Heart right ventricle (tissue), 16 donors: Measurements from ENCODE around the gene CEND1. TPM values are rescaled to one million over a fixed set of nuclear protein-coding genes. Genes with fewer than 3 reads are reported as not detected.

Source experiments
- ATAC-seq, 8 donors: fragments of 200-7000 bp; cut with Tn5 transposase; one replicate each; pipeline ENCODE4 v1.9.1; 2020; ENCODE audit warnings: mild to moderate bottlenecking in 8 of 8, moderate library complexity in 8 of 8, moderate number of reproducible peaks in 1 of 8
- DNase-seq, 2 donors: peaks; one replicate each; pipeline ENCODE4 v3.0.0-alpha.2; 2020
- H3K27ac ChIP-seq, 10 donors: fragments of 200-600 bp; sonication (generic) in 2 of 10; one replicate each; pipeline versions ENCODE4 v1.5.0 to v1.8.0; 2020 to 2022; ENCODE audit warnings: mild to moderate bottlenecking in 3 of 10
- H3K27me3 ChIP-seq, 7 donors: fragments of 200-600 bp; one replicate each; pipeline ENCODE4 v1.8.0; 2021 to 2022; ENCODE audit warnings: mild to moderate bottlenecking in 2 of 7
- H3K36me3 ChIP-seq, 9 donors: fragments of 200-600 bp; sonication (generic) in 1 of 9; one replicate each; pipeline versions ENCODE4 v1.5.0 to v1.8.0; 2020 to 2022; ENCODE audit warnings: mild to moderate bottlenecking in 2 of 9
- H3K4me1 ChIP-seq, 9 donors: fragments of 200-600 bp; sonication (generic) in 1 of 9; one replicate each; pipeline versions ENCODE4 v1.5.0 to v1.8.0; 2020 to 2022; ENCODE audit warnings: mild to moderate bottlenecking in 4 of 9
- H3K4me3 ChIP-seq, 10 donors: fragments of 200-600 bp; sonication (generic) in 2 of 10; one replicate each; pipeline versions ENCODE4 v1.5.0 to v1.8.0; 2020 to 2022; ENCODE audit warnings: mild to moderate bottlenecking in 7 of 10, moderate library complexity in 2 of 10
- H3K9me3 ChIP-seq, 11 donors: fragments of 200-600 bp in 10 of 11; sonication (generic) in 2 of 11; one replicate each; pipeline versions ENCODE4 v1.5.0 to v1.8.0; 2013 to 2022; ENCODE audit warnings: mild to moderate bottlenecking in 2 of 11, control low read depth in 1 of 11, moderate library complexity in 1 of 11
- CTCF ChIP-seq, 9 donors: fragments of 200-600 bp; sonication (generic) in 2 of 9; IDR thresholded peaks; one replicate each; pipeline versions ENCODE4 v1.5.0 to v1.8.0; 2021 to 2022; ENCODE audit warnings: antibody characterized with exemption in 9 of 9, mild to moderate bottlenecking in 5 of 9, moderate library complexity in 1 of 9
- WGBS, 2 donors: extraction: QIAGEN DNeasy Blood & Tissue Kit; methylation state at CpG; one replicate each; pipeline ENCODE4 v1.1.7; 2013; ENCODE audit warnings: inconsistent platforms in 1 of 2; 5-methylcytosine and 5-hydroxymethylcytosine counted together
- intact Hi-C, 10 donors: fragments of 100-400 bp; cut with DNase I; formaldehyde crosslinking; loops; one replicate each; pipeline versions ENCODE4 v1.11.1 to v1.14.2; 2022
- polyA plus RNA-seq, 2 donors: library from polyadenylated mRNA; stranded (reverse); fragments of 200-250 nt; gene quantifications; one replicate each; pipeline ENCODE4 v1.2.3, GENCODE V29; 2013
- total RNA-seq, 10 donors: library from RNA; stranded (reverse); fragmentation: NEBNext Ultra II Directional in 3 of 10; extraction: Animal tissue kit (Norgen Biotek cat#: 25700) in 3 of 10; gene quantifications; one replicate each; pipeline versions ENCODE4 v1.2.1 to v1.2.4, GENCODE V29; 2021 to 2023
- donor health status: Arrhythmogenic right ventricular cardiomyopathy.
- donor health status: ischemic (EF 13 %, LVEDD 7.1; RV severe dilation, severe dysfunction).
- donor health status: healthy with polysubstance abuse.
- donor health status: DM: no; HTN: yes; CAD: no.
- donor health status: DM: no; HTN: no; CAD: no.
- donor health status: ischemic (EF 25% LVEDD 6.9; RV normal size, moderate dysfunction).
- donor health status: ischemic (EF 25% LVEDD 5.7; RV mildly dilated, moderate dysfunction).
- donor health status: healthy.
- donor health status: DM: yes; HTN: yes; CAD: no.
- donor health status: Ischemic cardiomyopathy.
- donor health status: ischemic (EF 35%, LVEDD 5.7; RV mildly dilated, moderate dysfunction).
- donor health status: nonischemic (EF 11% LVEDD 7.7; RV severe dilation, severe dysfunction).
- donor health status: DM: yes; HTN: yes; CAD: no.
- donor health status: PGD.
- donor health status: ischemic (EF 29% LVEDD 5.4; RV normal size, mild dysfunction).
- donor health status: nonischemic (EF 23%, LVEDD 6.1; RV moderate dilation, normal function).

CEND1 gene
- total and polyA plus RNA-seq, 12 donors: 0.22 to 0.80 (median 0.53) TPM; not detected in 1

- Histone ChIP-seq H3K4me1 (peaks cover 17 to 41% (median 29%) of the 10 kb centered on the region in 9 donors), H3K9me3 (no peaks in the 10 kb centered on the region), H3K4me3 (no peak overlapping the region), H3K27me3 (peaks cover 0 to 24% (median 16%) of the 10 kb centered on the region in 7 donors), H3K36me3 (peaks cover 0 to 24% (median 0%) of the 10 kb centered on the region in 9 donors), H3K27ac (no peak overlapping the region)
- DNase-seq (peak in 1 of 2 donors; percentile 13), ATAC-seq (no peak)
- 84 to 92% methylated on average over 7 of the region's 7 CpGs for WGBS, 2 donors
- no peak for TF ChIP-seq CTCF (IDR thresholded peaks at IDR 0.05)
- intact Hi-C loops: no loop called here
Measured at GRCh38 chr11:793556-793955, 3.7 kb upstream of the CEND1 start.

- peaks cover 0 to 29% (median 22%) of the 10 kb centered on the region in 7 donors for H3K27me3 ChIP-seq
- peaks cover 17 to 37% (median 25%) of the 10 kb centered on the region in 9 donors for H3K4me1 ChIP-seq
- no peak overlapping the region for H3K27ac ChIP-seq
- peak in 1 of 2 donors; percentile 10 for DNase-seq
- H3K36me3 ChIP-seq: peaks cover 0 to 24% (median 0%) of the 10 kb centered on the region in 9 donors
- TF ChIP-seq CTCF (IDR thresholded peaks at IDR 0.05): no peak
- H3K4me3 ChIP-seq: no peak overlapping the region
- ATAC-seq: no peak
- 93 to 98% methylated on average over 13 of the region's 13 CpGs for WGBS, 2 donors
- intact Hi-C loops: no loop called here
- H3K9me3 ChIP-seq: no peaks in the 10 kb centered on the region
Measured at GRCh38 chr11:792873-793272, 3.0 kb upstream of the CEND1 start.

- no peak for TF ChIP-seq CTCF (IDR thresholded peaks at IDR 0.05)
- H3K36me3 ChIP-seq: peaks cover 0 to 24% (median 0%) of the 10 kb centered on the region in 9 donors
- no peak for ATAC-seq
- H3K4me3 ChIP-seq: no peak overlapping the region
- H3K4me1 ChIP-seq: peaks cover 17 to 34% (median 23%) of the 10 kb centered on the region in 9 donors
- intact Hi-C loops: no loop called here
- WGBS, 2 donors: 95 to 96% methylated on average over 7 to 15 of the region's 15 CpGs
- peaks cover 0 to 31% (median 25%) of the 10 kb centered on the region in 7 donors for H3K27me3 ChIP-seq
- no peaks in the 10 kb centered on the region for H3K9me3 ChIP-seq
- DNase-seq: no peak
- no peak overlapping the region for H3K27ac ChIP-seq
Measured at GRCh38 chr11:792535-792821, 2.6 kb upstream of the CEND1 start.

- H3K27ac ChIP-seq: no peak overlapping the region
- H3K27me3 ChIP-seq: peaks cover 0 to 31% (median 25%) of the 10 kb centered on the region in 7 donors
- no peak for TF ChIP-seq CTCF (IDR thresholded peaks at IDR 0.05)
- H3K36me3 ChIP-seq: peaks cover 0 to 24% (median 0%) of the 10 kb centered on the region in 9 donors
- WGBS, 2 donors: 94% methylated on average over 44 to 49 of the region's 49 CpGs
- no peak for ATAC-seq
- no peaks in the 10 kb centered on the region for H3K9me3 ChIP-seq
- intact Hi-C loops: no loop called here
- no peak overlapping the region for H3K4me3 ChIP-seq
- H3K4me1 ChIP-seq: peaks cover 13 to 28% (median 17%) of the 10 kb centered on the region in 9 donors
- peak in 1 of 2 donors; percentile 15 for DNase-seq
Measured at GRCh38 chr11:791658-792534, 2.0 kb upstream of the CEND1 start.
